Activated T-helper 17 cell treated with anti-CD3 and anti-CD28 coated beads, Interleukin-2, amount 50 U/mL, for 72 hours (primary cell): ENCODE data around the gene TBC1D22B. TPM values are rescaled to one million over a fixed set of nuclear protein-coding genes. Genes with fewer than 3 reads are reported as not detected.
"Not testable (repeated sequence)": the region's sequence is repeated elsewhere in the genome, so short reads cannot be mapped to it uniquely, and the experiment has no call there.

Source experiments
- ATAC-seq: fragments of 150-1000 bp; cut with Tn5 transposase; replicated peaks from 2 replicates; pipeline ENCODE4 v1.10.0; 2021; ENCODE audit warnings: mild to moderate bottlenecking, moderate library complexity
- H3K27ac Mint-ChIP-seq: one replicate; pipeline ENCODE4 v1.8.0; 2022; ENCODE audit warnings: mixed read lengths
- H3K27me3 Mint-ChIP-seq: one replicate; pipeline ENCODE4 v1.8.0; 2022; ENCODE audit warnings: mixed read lengths
- H3K36me3 Mint-ChIP-seq: one replicate; pipeline ENCODE4 v1.8.0; 2022; ENCODE audit warnings: low read depth, mild to moderate bottlenecking, mixed read lengths
- H3K4me1 Mint-ChIP-seq: one replicate; pipeline ENCODE4 v1.8.0; 2022; ENCODE audit warnings: mixed read lengths
- H3K4me3 Mint-ChIP-seq: one replicate; pipeline ENCODE4 v1.8.0; 2022; ENCODE audit warnings: mild to moderate bottlenecking, mixed read lengths
- H3K9me3 Mint-ChIP-seq: one replicate; pipeline ENCODE4 v1.8.0; 2022; ENCODE audit warnings: mixed read lengths
- total RNA-seq, 2 donors: library from RNA; stranded (reverse); gene quantifications; one replicate each; pipeline ENCODE4 v1.2.3, GENCODE V29; 2022

TBC1D22B gene
- total RNA-seq, 2 donors from 2014 or later: 11.4 to 12.2 TPM

DNA sequence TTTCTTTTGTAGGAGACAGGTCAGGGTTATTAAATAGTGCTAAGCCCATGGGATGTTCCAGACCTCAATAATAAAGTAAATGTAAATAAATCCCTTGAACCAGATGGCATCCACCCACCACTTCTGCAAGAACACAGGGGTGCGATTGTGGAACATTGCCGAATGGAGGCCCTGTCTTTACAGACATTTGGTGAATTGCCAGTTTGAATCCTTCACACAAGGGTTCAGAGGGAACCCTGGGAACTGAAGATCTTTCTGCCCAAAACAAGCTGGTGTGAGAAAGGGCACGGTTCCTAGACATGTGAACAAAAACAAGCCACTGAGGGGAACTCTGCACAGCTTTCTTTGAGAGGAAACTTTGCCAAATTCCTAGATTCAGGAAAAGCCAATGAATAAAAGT, 66.0 kb downstream of the TBC1D22B start:
- ATAC-seq: no peak
- H3K27ac Mint-ChIP-seq: peak overlapping the region; percentile 60
- H3K9me3 Mint-ChIP-seq: no peaks in the 10 kb centered on the region
- peaks cover 25% of the 10 kb centered on the region for H3K36me3 Mint-ChIP-seq
- no peaks in the 10 kb centered on the region for H3K27me3 Mint-ChIP-seq
- no peak overlapping the region for H3K4me3 Mint-ChIP-seq
- peaks cover 5% of the 10 kb centered on the region for H3K4me1 Mint-ChIP-seq

DNA sequence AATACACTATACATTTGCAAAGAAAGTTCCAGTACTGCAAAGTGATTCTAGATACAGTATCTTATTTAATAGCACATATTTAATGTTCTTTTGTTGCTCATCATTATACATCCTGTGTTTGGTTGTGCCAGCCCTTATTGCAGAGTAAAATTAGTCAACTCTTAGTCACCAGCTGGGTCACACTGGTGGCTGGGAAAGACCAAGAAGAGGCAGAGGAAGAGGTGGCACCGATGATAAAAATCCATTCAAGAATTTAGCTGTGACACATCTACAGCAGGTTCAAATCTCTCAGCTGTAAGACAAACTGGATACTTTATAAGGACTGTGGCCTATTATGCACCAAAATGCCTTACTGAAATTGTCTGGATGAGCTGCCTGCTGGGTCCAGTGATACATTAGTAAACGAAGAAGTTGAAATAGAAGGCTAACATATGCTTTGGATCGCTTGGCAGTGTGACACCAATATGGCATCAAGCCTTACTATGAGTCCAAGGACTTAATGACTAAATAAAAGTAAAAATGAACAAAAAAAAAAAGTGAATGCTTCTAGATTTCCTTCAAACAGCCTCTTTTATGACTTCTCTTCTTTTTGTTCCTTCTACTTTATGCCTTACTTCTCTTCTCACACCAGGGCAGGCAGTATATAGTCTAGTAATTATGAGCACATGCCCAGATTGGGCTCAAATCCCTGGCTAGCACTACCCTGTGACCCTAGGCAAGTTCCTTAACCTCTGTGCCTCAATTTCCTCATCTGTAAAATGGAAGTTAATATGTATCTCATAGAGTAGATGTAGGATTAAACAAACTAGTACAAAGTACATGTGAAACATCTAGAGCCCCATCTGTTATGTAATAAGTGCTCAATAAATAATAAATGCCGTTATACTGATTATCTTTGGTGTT, 66.8 kb downstream of the TBC1D22B start:
- Mint-ChIP-seq H3K27me3 (no peaks in the 10 kb centered on the region), H3K4me3 (no peak overlapping the region), H3K9me3 (no peaks in the 10 kb centered on the region), H3K4me1 (peaks cover 5% of the 10 kb centered on the region), H3K36me3 (peaks cover 25% of the 10 kb centered on the region), H3K27ac (peak overlapping the region; percentile 60)
- ATAC-seq: peak; percentile 97

DNA sequence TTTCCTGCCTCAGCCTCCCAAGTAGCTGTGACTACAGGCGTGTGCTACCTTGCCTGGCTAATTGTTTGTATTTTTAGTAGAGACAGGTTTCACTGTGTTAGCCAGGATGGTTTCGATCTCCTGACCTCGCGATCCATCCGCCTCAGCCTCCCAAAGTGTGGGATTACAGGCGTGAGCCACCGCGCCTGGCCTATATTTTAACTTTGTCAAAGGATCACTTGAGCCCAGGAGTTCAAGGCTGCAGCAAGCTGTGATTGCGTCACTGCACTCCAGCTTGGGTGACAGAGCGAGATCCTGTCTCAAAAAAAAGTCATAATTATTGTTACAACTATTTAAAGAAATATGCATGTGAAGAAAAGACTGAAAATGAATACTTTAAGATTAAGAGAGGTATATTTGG, 72.8 kb downstream of the TBC1D22B start:
- peaks cover 48% of the 10 kb centered on the region for H3K36me3 Mint-ChIP-seq
- H3K27me3 Mint-ChIP-seq, H3K4me1 Mint-ChIP-seq, H3K27ac Mint-ChIP-seq, ATAC-seq, H3K9me3 Mint-ChIP-seq, H3K4me3 Mint-ChIP-seq: not testable (repeated sequence)

DNA sequence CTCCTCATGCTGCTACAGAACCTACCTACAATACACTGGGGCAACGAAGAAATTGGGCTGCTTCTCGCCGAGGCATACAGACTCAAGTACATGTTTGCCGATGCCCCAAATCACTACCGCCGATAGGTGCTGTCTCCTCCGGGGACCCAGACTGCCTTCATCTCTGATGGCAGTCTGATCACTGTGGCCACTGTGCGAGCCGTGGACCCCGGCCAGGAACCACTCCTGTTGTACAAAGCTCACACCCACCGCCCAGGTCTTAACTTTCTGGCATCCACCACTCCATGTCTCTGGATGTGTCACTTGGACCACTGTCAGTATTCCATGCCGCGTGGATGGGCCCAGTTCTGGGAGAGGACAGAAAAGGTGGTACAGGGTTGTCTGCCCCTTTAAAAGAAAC, 73.5 kb downstream of the TBC1D22B start:
- Mint-ChIP-seq H3K4me1 (peaks cover under 1% of the 10 kb centered on the region), H3K36me3 (peaks cover 42% of the 10 kb centered on the region), H3K27ac (no peak overlapping the region), H3K9me3 (no peaks in the 10 kb centered on the region), H3K4me3 (no peak overlapping the region), H3K27me3 (no peaks in the 10 kb centered on the region)
- ATAC-seq: no peak

DNA sequence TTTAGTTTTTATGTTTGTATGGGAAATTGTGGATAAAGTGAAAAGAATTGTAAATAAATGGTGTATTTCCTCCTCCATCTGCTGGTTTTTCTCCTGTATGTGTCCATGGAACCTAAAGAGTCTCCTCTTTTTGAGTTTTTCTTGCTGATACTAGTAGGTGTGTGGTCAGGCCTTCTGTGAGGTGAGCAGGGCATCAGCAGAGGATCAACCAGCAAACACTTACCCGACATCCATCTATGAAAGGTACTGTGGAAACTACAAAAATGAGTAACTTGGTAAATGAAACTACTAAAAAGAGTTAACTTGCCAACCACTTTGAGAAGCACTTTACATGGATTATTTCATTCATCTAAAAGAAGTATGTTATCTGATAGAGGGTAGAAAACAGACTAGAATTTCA, 75.3 kb downstream of the TBC1D22B start:
- peak overlapping the region; percentile 23 for H3K27ac Mint-ChIP-seq
- peak; percentile 59 for ATAC-seq
- H3K9me3 Mint-ChIP-seq: no peaks in the 10 kb centered on the region
- H3K36me3 Mint-ChIP-seq: peaks cover 36% of the 10 kb centered on the region
- no peak overlapping the region for H3K4me3 Mint-ChIP-seq
- H3K4me1 Mint-ChIP-seq: no peaks in the 10 kb centered on the region
- no peaks in the 10 kb centered on the region for H3K27me3 Mint-ChIP-seq

DNA sequence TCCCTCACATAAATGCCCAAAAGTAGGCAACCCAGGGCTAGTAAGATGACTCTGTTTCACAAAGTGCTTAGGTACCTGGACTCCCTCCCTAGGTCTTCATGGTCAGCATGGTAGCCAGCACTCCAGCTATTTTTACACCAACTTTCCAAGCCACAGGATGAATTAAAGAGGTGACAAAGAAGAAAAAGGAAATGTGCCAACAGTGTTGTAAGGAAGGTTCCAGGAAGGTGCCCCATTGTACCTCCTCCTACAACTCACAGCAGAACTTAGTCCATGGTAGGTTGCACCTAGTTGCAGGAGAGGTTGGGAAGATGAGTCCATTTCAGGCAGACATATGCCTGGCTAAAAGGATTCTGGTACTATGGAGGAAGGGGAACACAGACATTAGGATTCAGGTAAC, 76.5 kb downstream of the TBC1D22B start:
- Mint-ChIP-seq H3K4me1 (no peaks in the 10 kb centered on the region), H3K9me3 (no peaks in the 10 kb centered on the region), H3K27ac (no peak overlapping the region), H3K4me3 (no peak overlapping the region), H3K36me3 (peaks cover 36% of the 10 kb centered on the region), H3K27me3 (no peaks in the 10 kb centered on the region)
- no peak for ATAC-seq

DNA sequence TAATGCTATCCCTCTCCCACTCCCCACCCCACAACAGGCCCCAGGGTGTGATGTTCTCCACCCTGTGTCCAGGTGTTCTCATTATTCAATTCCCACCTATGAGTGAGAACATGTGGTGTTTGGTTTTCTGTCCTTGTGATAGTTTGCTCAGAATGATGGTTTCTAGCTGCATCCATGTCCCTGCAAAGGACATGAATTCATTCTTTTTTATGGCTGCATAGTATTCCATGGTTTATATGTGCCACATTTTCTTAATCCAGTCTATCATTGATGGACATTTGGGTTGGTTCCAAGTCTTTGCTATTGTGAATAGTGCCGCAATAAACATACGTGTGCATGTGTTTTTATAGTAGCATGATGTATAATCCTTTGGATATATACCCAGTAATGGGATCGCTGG, 80.7 kb downstream of the TBC1D22B start:
- H3K4me3 Mint-ChIP-seq, H3K36me3 Mint-ChIP-seq, H3K27me3 Mint-ChIP-seq, H3K27ac Mint-ChIP-seq, H3K9me3 Mint-ChIP-seq, ATAC-seq, H3K4me1 Mint-ChIP-seq: not testable (repeated sequence)

DNA sequence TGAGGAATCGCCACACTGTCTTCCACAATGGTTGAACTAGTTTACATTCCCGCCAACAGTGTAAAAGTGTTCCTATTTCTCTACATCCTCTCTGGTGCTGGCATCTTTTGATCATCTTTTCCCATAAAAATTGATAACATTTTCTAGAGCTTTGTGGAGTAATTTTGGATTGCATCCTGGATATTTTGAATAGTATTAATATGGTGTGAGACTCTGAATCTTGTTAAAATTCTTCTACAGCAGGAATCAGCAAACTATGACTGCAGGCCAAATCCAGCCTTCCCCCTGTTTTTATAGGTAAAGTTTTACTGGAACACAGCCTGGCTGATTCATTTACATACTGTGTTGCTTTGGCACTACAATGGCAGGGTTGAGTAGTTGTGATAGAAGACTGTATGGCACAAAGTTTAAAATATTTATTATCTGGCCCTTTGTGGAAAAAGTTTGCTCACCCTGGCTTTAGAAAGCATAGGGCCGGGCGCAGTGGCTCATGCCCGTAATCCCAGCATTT, 81.2 kb downstream of the TBC1D22B start:
- H3K36me3 Mint-ChIP-seq: peaks cover 5% of the 10 kb centered on the region
- H3K27me3 Mint-ChIP-seq: no peaks in the 10 kb centered on the region
- H3K27ac Mint-ChIP-seq: no peak overlapping the region
- H3K9me3 Mint-ChIP-seq: no peaks in the 10 kb centered on the region
- H3K4me1 Mint-ChIP-seq: no peaks in the 10 kb centered on the region
- no peak overlapping the region for H3K4me3 Mint-ChIP-seq
- ATAC-seq: no peak

DNA sequence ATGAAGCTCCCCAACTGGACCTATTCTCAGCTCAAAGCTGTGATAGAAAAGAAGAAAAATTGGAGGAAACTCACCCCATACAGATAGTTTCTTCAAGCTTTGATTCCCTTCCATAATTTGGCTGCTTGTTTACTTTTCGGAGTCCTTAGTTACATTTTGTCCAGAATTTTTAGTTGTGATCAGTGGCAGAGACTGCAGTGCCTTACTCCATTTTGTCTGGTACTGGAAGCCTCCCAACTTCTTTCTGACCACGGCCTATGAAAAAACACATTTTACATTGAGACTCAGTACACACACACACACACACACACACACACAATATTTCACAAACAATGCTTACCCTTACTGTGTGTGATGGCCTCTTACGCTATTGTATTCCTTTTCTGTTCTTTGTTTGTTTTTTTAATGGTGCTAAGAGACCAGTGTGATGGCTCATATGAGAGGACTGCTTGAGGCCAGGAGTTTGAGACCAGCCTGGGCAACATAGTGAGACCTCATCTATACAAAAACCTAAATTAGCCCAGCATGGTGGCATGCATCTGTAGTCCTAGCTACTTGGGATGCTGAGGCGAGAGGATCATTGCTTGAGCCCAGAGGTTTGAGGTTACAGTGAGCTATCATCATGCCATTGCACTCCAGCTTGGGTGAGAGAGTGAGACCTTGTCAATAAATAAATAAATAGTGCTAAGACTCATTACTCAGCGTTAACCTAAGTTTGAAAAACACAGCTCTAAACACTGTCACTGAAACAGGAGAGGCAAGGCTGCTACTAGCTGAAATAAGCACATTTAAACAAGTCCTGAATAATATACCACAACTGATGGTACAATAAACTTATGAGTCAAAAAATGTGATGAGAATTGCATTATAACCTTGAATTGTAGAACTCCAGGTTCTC, 82.4 kb downstream of the TBC1D22B start:
- no peak overlapping the region for H3K27ac Mint-ChIP-seq
- H3K36me3 Mint-ChIP-seq: no peaks in the 10 kb centered on the region
- peaks cover 3% of the 10 kb centered on the region for H3K27me3 Mint-ChIP-seq
- no peak overlapping the region for H3K4me3 Mint-ChIP-seq
- no peaks in the 10 kb centered on the region for H3K4me1 Mint-ChIP-seq
- no peaks in the 10 kb centered on the region for H3K9me3 Mint-ChIP-seq
- no peak for ATAC-seq

DNA sequence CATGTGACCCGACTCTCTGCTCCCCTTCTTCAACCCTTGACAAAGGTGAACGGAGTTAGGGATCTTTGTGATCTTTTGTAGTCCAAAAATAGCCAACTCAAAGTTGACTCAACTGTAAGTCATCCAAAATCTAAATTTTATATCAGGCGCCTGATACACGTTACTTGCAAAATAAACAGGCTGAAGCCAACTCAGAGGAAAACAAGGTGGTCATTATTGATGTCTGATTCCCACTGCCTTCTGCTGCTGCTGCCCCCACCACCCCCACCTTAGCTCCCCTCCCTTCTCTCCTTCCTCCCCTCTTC, 83.0 kb downstream of the TBC1D22B start:
- no peak for ATAC-seq
- Mint-ChIP-seq H3K27me3 (peaks cover 3% of the 10 kb centered on the region), H3K36me3 (no peaks in the 10 kb centered on the region), H3K4me3 (no peak overlapping the region), H3K9me3 (no peaks in the 10 kb centered on the region), H3K27ac (no peak overlapping the region), H3K4me1 (no peaks in the 10 kb centered on the region)

DNA sequence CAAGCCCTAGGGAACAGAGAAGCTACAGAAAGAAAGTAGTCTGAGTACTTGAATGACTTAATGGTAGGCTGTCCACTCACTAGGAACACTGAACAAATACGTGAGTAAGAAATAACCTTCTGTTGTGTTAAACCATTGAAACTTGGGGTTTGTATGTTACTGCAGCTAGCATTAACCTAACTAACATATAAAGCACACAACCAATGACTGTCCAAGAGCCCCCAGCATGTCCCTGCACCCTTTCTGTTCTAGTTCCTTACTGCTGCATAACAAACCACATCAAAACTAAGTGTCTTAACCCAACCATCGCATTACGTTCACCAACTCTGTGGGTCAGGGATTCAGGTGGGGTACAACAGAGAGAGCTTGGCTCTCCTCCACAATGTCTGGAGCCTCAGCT, 85.7 kb downstream of the TBC1D22B start:
- H3K36me3 Mint-ChIP-seq: no peaks in the 10 kb centered on the region
- no peaks in the 10 kb centered on the region for H3K9me3 Mint-ChIP-seq
- H3K27me3 Mint-ChIP-seq: peaks cover 6% of the 10 kb centered on the region
- no peaks in the 10 kb centered on the region for H3K4me1 Mint-ChIP-seq
- no peak overlapping the region for H3K4me3 Mint-ChIP-seq
- no peak for ATAC-seq
- H3K27ac Mint-ChIP-seq: no peak overlapping the region

DNA sequence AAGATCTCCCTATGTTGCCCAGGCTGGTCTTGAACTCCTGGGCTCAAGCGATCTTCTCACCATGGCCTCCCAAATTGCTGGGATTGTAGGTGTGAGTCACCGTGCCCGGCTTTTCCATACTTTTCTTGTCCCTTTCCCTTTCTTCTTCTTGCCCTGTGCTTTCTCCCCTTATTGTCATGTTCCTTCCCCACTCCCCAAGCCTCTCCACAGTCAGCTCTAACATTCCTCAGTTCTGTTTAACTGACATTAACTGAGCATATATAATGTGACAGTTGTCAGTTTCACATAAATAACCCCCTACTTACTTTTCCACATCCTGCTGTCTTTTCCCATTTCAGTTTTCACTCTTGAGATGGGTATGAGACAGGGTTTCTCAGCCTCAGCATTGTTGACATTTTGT, 86.7 kb downstream of the TBC1D22B start:
- no peak for ATAC-seq
- no peak overlapping the region for H3K27ac Mint-ChIP-seq
- no peak overlapping the region for H3K4me3 Mint-ChIP-seq
- peaks cover 6% of the 10 kb centered on the region for H3K27me3 Mint-ChIP-seq
- H3K4me1 Mint-ChIP-seq: no peaks in the 10 kb centered on the region
- no peaks in the 10 kb centered on the region for H3K9me3 Mint-ChIP-seq
- H3K36me3 Mint-ChIP-seq: no peaks in the 10 kb centered on the region

DNA sequence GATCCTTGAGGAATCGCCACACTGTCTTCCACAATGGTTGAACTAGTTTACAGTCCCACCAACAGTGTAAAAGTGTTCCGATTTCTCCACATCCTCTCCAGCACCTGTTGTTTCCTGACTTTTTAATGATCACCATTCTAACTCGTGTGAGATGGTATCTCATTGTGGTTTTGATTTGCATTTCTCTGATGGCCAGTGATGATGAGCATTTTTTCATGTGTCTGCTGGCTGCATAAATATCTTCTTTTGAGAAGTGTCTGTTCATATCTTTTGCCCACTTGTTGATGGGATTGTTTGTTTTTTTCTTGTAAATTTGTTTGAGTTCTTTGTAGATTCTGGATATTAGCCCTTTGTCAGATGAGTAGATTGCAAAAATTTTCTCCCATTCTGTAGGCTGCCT, 88.2 kb downstream of the TBC1D22B start:
- not testable (repeated sequence) for H3K36me3 Mint-ChIP-seq, H3K4me3 Mint-ChIP-seq, H3K27me3 Mint-ChIP-seq, H3K27ac Mint-ChIP-seq, H3K9me3 Mint-ChIP-seq, H3K4me1 Mint-ChIP-seq, ATAC-seq

DNA sequence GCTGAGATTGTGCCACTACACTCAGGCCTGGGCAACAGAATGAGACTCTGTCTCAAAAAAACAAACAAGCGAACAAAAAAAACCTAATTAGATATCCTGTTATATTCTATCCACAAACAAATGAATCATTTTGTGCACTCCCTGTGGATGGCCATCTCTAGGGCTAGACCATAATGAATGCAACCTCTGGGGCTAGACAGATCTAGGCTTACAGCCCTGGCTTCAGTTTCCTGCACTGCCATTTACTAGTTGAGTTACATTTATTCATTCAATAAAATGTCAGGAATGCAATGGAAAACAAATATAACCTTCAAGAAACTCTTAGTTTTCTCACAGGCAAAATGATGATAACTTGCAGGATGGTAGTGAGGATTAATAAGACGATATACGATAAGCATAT, 89.6 kb downstream of the TBC1D22B start:
- no peaks in the 10 kb centered on the region for H3K9me3 Mint-ChIP-seq

DNA sequence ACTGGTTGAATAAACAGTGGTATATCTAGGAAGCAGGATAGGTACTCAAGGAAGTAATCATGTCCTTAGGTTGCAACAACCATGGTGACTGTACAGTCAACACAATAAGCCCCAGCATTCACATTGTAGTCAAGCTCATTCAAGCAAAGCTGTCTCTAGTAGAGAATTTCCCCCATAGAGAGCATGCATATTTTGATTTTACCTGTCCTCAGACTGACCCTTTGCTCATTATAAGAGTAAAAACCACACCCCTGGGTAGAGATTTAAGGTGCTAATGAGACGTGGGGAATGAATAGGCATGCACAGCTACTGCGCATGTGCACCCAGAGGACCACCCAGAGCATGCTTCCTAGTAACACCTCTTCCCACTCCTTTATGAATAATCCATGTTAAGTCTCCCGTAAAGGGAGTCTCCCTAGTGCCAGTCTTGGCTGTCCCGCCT, 90.1 kb downstream of the TBC1D22B start:
- no peak overlapping the region for H3K4me3 Mint-ChIP-seq
- no peaks in the 10 kb centered on the region for H3K4me1 Mint-ChIP-seq
- peaks cover 6% of the 10 kb centered on the region for H3K27me3 Mint-ChIP-seq
- H3K36me3 Mint-ChIP-seq: no peaks in the 10 kb centered on the region
- no peak overlapping the region for H3K27ac Mint-ChIP-seq
- H3K9me3 Mint-ChIP-seq: no peaks in the 10 kb centered on the region
- ATAC-seq: no peak

More for the DNA sequence above, 89.6 kb downstream of the TBC1D22B start:
- no peak overlapping the region for H3K27ac Mint-ChIP-seq
- no peaks in the 10 kb centered on the region for H3K4me1 Mint-ChIP-seq
- H3K27me3 Mint-ChIP-seq: peaks cover 6% of the 10 kb centered on the region
- H3K36me3 Mint-ChIP-seq: no peaks in the 10 kb centered on the region
- ATAC-seq: no peak
- H3K4me3 Mint-ChIP-seq: no peak overlapping the region
